Thoracic aorta (tissue), 2 donors: ENCODE measurements around the gene NAA35. TPM values are rescaled to one million over a fixed set of nuclear protein-coding genes. Genes with fewer than 3 reads are reported as not detected.

Experiments
- ATAC-seq: fragments of 150-250 bp; one replicate; pipeline ENCODE4 v1.8.0; 2017; ENCODE audit warnings: low read depth; ENCODE audit not compliant: insufficient number of reproducible peaks, low FRiP score
- DNase-seq: peaks from one replicate; pipeline ENCODE4 v3.0.0-alpha.2; 2020; ENCODE audit warnings: low spot score
- H3K27ac ChIP-seq, 2 donors: fragments of 200-600 bp; sonication (generic); 1 replicate in 1 of 2; 2 replicates in 1 of 2; pipeline ENCODE4 v1.5.1; 2016; ENCODE audit warnings: mild to moderate bottlenecking in 2 of 2, moderate library complexity in 2 of 2
- H3K27me3 ChIP-seq: fragments of 200-600 bp; sonication (generic); replicated peaks from 2 replicates; pipeline ENCODE4 v1.6.0; 2016; ENCODE audit warnings: mild to moderate bottlenecking; ENCODE audit not compliant: insufficient read depth
- H3K36me3 ChIP-seq: fragments of 200-600 bp; sonication (generic); one replicate; pipeline ENCODE4 v1.5.1; 2016
- H3K4me1 ChIP-seq, 2 donors: fragments of 200-600 bp; sonication (generic); 1 replicate in 1 of 2; 2 replicates in 1 of 2; pipeline versions ENCODE4 v1.5.1 to v1.6.0; 2016; ENCODE audit warnings: low read depth in 2 of 2, mild to moderate bottlenecking in 1 of 2; ENCODE audit not compliant: control insufficient read depth in 1 of 2
- H3K4me3 ChIP-seq: fragments of 200-600 bp; sonication (generic); 2 replicates; pipeline ENCODE4 v1.5.1; 2016; ENCODE audit warnings: mild to moderate bottlenecking
- H3K9me3 ChIP-seq: fragments of 200-600 bp; sonication (generic); 2 replicates; pipeline ENCODE4 v1.5.1; 2016
- total RNA-seq, 2 donors: library from RNA; depleted of rRNA; stranded (reverse); fragments of >200 nt; gene quantifications; one replicate each; pipeline versions ENCODE4 v1.1.0 to v1.2.3, GENCODE V29; 2016
- TF ChIP-seq, protein P1 (sequence below): fragments of 200-600 bp; sonication (generic); IDR thresholded peaks from one replicate; pipeline ENCODE4 v1.5.1; 2019; ENCODE audit warnings: antibody characterized with exemption

Gene NAA35
- total RNA-seq, 2 donors from 2014 or later = 14.3 to 14.8 TPM

DNA sequence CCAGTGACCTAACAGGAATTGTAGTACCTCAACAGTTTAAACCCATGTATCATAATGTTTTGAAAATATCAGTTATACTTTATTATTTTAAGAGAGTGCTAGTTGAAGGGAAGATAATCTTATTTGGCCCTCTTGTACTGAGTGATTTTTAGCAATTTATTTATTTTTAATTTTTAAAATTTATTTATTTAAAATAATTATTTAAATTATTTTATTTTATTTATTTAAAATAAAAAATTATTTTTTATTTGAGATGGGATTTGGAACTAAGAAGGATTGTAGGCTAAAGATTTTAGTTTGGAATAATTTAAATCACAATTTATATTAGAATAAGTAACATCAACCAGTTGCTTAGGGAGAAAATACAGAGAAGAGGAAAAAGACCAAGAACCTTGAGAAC lies 54.2 kb downstream of the NAA35 start:
- no peaks in the 10 kb centered on the region for H3K9me3 ChIP-seq
- TF ChIP-seq, protein P1, sequence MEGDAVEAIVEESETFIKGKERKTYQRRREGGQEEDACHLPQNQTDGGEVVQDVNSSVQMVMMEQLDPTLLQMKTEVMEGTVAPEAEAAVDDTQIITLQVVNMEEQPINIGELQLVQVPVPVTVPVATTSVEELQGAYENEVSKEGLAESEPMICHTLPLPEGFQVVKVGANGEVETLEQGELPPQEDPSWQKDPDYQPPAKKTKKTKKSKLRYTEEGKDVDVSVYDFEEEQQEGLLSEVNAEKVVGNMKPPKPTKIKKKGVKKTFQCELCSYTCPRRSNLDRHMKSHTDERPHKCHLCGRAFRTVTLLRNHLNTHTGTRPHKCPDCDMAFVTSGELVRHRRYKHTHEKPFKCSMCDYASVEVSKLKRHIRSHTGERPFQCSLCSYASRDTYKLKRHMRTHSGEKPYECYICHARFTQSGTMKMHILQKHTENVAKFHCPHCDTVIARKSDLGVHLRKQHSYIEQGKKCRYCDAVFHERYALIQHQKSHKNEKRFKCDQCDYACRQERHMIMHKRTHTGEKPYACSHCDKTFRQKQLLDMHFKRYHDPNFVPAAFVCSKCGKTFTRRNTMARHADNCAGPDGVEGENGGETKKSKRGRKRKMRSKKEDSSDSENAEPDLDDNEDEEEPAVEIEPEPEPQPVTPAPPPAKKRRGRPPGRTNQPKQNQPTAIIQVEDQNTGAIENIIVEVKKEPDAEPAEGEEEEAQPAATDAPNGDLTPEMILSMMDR = no peak
- no peaks in the 10 kb centered on the region for H3K4me1 ChIP-seq
- H3K27ac ChIP-seq = no peak overlapping the region
- H3K36me3 ChIP-seq = peaks cover 2% of the 10 kb centered on the region
- no peak for DNase-seq
- no peaks in the 10 kb centered on the region for H3K27me3 ChIP-seq
- ATAC-seq = no peak
- no peak overlapping the region for H3K4me3 ChIP-seq

DNA sequence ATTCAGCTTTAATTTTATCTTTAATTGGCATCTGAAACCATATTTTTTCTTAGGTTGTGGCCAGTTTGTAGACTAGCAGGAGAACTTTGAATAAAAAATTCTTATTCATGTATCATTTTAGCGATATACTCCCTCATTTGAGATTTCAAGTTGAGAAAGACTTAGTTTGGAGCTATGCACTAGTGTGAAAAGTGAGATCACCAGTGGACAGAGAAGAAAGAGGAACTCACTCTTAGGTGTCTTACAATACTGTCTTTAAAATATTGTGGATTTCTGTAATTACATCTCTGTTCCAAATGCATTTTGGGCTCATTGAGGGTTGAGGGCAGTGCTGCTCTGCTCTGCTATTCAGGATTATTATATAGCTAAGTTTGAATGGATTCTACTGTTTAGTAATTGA lies 54.7 kb downstream of the NAA35 start:
- Histone ChIP-seq H3K36me3 (peaks cover 2% of the 10 kb centered on the region), H3K27ac (no peak overlapping the region), H3K4me3 (no peak overlapping the region), H3K27me3 (no peaks in the 10 kb centered on the region), H3K9me3 (no peaks in the 10 kb centered on the region), H3K4me1 (no peaks in the 10 kb centered on the region)
- ATAC-seq (no peak), DNase-seq (no peak)
- TF ChIP-seq, protein P1 = no peak

DNA sequence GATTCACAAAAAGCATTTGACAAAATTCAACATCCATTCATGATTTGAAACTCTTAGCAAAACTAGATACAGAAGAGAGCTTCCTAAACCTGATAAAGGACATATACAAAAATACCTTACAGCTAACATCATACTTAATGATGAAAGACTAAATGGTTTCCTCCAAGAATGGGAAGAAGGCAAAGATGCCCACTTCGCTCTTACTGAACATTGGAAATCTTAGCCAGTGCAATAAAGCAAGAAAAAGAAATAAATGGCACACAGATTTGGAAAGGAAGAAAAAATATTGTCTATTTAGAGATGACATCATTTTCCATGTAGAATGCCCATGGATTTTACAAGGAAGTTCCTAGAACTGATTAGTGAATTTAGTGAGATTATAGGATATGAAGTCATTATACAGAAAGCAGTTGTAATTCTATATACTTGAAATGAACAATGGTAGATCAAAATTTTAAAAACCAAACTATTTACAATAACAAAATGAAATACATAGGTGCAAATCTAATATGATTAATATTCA lies 64.4 kb downstream of the NAA35 start:
- Histone ChIP-seq H3K4me3 (no peak overlapping the region), H3K4me1 (no peaks in the 10 kb centered on the region), H3K9me3 (peaks cover 4% of the 10 kb centered on the region), H3K36me3 (peaks cover 5% of the 10 kb centered on the region), H3K27ac (no peak overlapping the region), H3K27me3 (no peaks in the 10 kb centered on the region)
- TF ChIP-seq, protein P1 = no peak
- ATAC-seq (no peak), DNase-seq (no peak)

DNA sequence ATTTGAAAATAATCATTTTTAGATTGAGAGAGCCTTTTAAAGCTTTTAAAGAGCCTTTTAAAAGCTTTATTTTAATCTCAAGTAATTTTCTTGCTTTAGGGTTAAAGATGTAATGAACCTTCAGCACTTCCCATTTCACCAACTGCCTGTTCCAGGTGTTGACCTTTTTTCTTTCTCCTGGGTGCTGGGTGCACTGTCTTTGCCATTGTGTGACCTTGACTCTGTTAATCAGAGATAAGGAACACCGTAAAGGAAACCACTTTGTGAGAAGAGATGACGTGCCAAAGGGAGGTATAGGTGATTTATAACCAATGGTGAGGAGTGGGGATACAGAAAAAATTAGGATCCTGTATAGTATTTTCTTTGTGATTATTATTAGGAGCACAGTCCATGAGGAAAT lies 68.2 kb downstream of the NAA35 start:
- H3K9me3 ChIP-seq = peaks cover 4% of the 10 kb centered on the region
- DNase-seq (no peak), ATAC-seq (no peak)
- H3K27me3 ChIP-seq = no peaks in the 10 kb centered on the region
- no peak overlapping the region for H3K27ac ChIP-seq
- H3K36me3 ChIP-seq = peaks cover 10% of the 10 kb centered on the region
- TF ChIP-seq, protein P1 = no peak
- H3K4me1 ChIP-seq = no peaks in the 10 kb centered on the region
- no peak overlapping the region for H3K4me3 ChIP-seq

DNA sequence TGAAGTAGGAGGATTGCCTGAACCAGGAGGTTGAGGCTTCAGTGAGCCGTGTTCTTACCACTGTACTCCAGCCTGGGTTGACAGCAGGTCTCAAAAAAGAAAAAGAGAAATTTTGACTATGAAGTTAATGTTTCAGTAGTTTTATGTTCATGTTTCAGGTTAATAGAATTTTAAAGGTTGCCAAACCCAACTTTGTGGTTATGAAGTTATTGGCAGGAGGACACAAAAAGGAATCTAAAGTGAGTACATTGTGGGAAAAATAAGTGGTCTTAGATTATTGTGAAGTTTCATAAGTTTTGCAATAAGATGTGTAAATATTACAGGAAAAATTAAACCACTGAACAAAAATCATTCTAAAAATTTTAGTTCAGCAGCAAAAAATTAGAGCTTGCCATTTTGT lies 79.8 kb downstream of the NAA35 start:
- no peak for ATAC-seq
- Histone ChIP-seq H3K36me3 (peaks cover 25% of the 10 kb centered on the region), H3K4me1 (no peaks in the 10 kb centered on the region), H3K9me3 (no peaks in the 10 kb centered on the region), H3K27ac (no peak overlapping the region), H3K27me3 (no peaks in the 10 kb centered on the region), H3K4me3 (no peak overlapping the region)
- TF ChIP-seq, protein P1 = no peak
- no peak for DNase-seq
